GM23248 (cell line): ENCODE data around the gene TGM6.

Source experiments
- EZH2 ChIP-seq: fragments of 200-600 bp; sonication (generic); IDR thresholded peaks from 2 replicates; pipeline ENCODE4 v1.6.1; 2018; ENCODE audit warnings: antibody characterized with exemption, mild to moderate bottlenecking; ENCODE audit not compliant: insufficient read depth, poor library complexity, severe bottlenecking
- EZH2phosphoT487 ChIP-seq: fragments of 200-600 bp; sonication (generic); IDR thresholded peaks from 2 replicates; pipeline ENCODE4 v1.6.1; 2018; ENCODE audit warnings: antibody characterized with exemption, moderate library complexity, mild to moderate bottlenecking, low read depth; ENCODE audit not compliant: insufficient read depth

GRCh38 chr20:2348336-2348735 lies 32.4 kb upstream of the TGM6 start:
- TF ChIP-seq EZH2 (no peak), EZH2phosphoT487 (no peak)
